Measurements from ENCODE around the gene KIF17.

DNA sequence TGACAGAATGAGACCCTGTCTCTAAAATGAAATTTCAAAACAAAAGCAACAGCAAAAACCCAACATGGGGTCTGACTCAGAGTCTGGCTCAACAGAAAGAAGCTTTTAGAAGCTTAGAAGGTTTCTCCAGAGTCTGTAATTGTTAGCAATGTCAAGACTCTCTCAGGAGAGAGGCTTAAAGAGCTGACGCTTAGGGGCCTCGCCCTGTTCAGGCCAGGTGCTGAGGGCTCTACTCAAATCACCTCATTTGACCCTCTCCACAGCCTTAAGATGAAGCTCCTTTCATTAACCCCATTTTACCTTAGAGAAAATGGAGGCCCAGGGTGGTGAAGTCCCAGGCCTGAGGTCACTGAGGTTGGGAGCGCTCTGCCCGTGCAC is 5.3 kb upstream of the KIF17 start:
- TF ChIP-seq, protein P1, sequence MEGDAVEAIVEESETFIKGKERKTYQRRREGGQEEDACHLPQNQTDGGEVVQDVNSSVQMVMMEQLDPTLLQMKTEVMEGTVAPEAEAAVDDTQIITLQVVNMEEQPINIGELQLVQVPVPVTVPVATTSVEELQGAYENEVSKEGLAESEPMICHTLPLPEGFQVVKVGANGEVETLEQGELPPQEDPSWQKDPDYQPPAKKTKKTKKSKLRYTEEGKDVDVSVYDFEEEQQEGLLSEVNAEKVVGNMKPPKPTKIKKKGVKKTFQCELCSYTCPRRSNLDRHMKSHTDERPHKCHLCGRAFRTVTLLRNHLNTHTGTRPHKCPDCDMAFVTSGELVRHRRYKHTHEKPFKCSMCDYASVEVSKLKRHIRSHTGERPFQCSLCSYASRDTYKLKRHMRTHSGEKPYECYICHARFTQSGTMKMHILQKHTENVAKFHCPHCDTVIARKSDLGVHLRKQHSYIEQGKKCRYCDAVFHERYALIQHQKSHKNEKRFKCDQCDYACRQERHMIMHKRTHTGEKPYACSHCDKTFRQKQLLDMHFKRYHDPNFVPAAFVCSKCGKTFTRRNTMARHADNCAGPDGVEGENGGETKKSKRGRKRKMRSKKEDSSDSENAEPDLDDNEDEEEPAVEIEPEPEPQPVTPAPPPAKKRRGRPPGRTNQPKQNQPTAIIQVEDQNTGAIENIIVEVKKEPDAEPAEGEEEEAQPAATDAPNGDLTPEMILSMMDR (IDR thresholded peaks at IDR 0.05), result no peak
- no peak for TF ChIP-seq POLR2A (IDR thresholded peaks at IDR 0.05)
- TF ChIP-seq POLR2AphosphoS5 (IDR thresholded peaks at IDR 0.05; ENCODE audit: insufficient read depth in 1 of 2, low read depth in 1 of 2), result no peak
